Activated T-cell treated with anti-CD3 and anti-CD28 coated beads for 1 hour (primary cell): ENCODE results near the gene ULK1.
"Not testable (repeated sequence)": the region's sequence is repeated elsewhere in the genome, so short reads cannot be mapped to it uniquely, and the experiment has no call there.

Source experiments
- DNase-seq: peaks from one replicate; pipeline ENCODE4 v3.0.0-alpha.2; 2020; ENCODE audit warnings: low read depth

Gene ULK1

GRCh38 chr12:131943389-131943788, 49.0 kb downstream of the ULK1 start:
- DNase-seq: no peak

GRCh38 chr12:131943876-131944275, 49.5 kb downstream of the ULK1 start:
- DNase-seq: no peak

GRCh38 chr12:131944601-131945251, 50.3 kb downstream of the ULK1 start:
- DNase-seq: no peak

- DNase-seq: no peak
These were observed 52.3 kb downstream of the ULK1 start for GRCh38 chr12:131946757-131947156.

GRCh38 chr12:131947482-131948027, 53.1 kb downstream of the ULK1 start:
- no peak for DNase-seq

GRCh38 chr12:131948166-131948712, 53.8 kb downstream of the ULK1 start:
- no peak for DNase-seq

GRCh38 chr12:131948713-131949430, 54.5 kb downstream of the ULK1 start:
- not testable (repeated sequence) for DNase-seq

- peak; percentile 94 for DNase-seq
These were observed 55.2 kb downstream of the ULK1 start, which contains the start of gene EP400 for GRCh38 chr12:131949431-131950181. Gene EP400 (plus strand): TSS chr12:131949942. CDS start chr12:131960620, 10,678 bp downstream.

- no peak for DNase-seq
These were observed 55.9 kb downstream of the ULK1 start for GRCh38 chr12:131950182-131950913.

GRCh38 chr12:131953810-131954209, 59.4 kb downstream of the ULK1 start:
- not testable (repeated sequence) for DNase-seq

GRCh38 chr12:131954460-131954859, 60.0 kb downstream of the ULK1 start:
- DNase-seq: not testable (repeated sequence)

GRCh38 chr12:131959116-131959515, 64.7 kb downstream of the ULK1 start:
- no peak for DNase-seq

- no peak for DNase-seq
These were observed 65.5 kb downstream of the ULK1 start for GRCh38 chr12:131959641-131960589.

- not testable (repeated sequence) for DNase-seq
These were observed 66.3 kb downstream of the ULK1 start for GRCh38 chr12:131960590-131961325.

GRCh38 chr12:131961328-131961727, 66.9 kb downstream of the ULK1 start:
- not testable (repeated sequence) for DNase-seq

- DNase-seq: no peak
These were observed 67.6 kb downstream of the ULK1 start for GRCh38 chr12:131962069-131962468.

- no peak for DNase-seq
These were observed 69.0 kb downstream of the ULK1 start for GRCh38 chr12:131963381-131963780.

- no peak for DNase-seq
These were observed 70.7 kb downstream of the ULK1 start for GRCh38 chr12:131965073-131965472.

- DNase-seq: no peak
These were observed 76.8 kb downstream of the ULK1 start for GRCh38 chr12:131971226-131971625.
